ENCODE data around the gene AGBL1. TPM values are rescaled to one million over a fixed set of nuclear protein-coding genes. Genes with fewer than 3 reads are reported as not detected.

The AGBL1 gene
- total RNA-seq, 1 donor = not detected

DNA sequence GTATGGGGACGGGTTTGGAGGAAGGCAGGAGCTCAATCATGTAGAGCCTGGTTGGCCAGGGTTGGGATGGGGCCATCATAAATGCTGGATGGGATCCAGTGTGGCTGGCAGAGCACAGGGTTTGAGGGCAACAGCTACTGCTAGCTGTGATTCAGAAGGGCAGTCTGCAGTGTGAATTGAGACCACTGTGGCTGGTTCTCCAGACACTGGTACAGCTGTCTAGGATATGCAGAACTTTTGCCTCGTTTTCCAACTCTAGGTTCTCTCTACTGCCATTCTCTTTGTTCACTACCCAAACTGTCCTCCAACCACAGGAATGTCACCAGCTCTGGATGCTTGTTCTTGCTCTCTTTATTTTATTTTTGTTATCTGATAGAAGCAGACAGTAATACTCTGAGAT is 543.6 kb downstream of the AGBL1 start:
- DNase-seq (ENCODE audit: low read depth) = no peak
- H3K4me3 ChIP-seq (ENCODE audit: low read depth, low read length) = no peak overlapping the region
- TF ChIP-seq, protein P1, sequence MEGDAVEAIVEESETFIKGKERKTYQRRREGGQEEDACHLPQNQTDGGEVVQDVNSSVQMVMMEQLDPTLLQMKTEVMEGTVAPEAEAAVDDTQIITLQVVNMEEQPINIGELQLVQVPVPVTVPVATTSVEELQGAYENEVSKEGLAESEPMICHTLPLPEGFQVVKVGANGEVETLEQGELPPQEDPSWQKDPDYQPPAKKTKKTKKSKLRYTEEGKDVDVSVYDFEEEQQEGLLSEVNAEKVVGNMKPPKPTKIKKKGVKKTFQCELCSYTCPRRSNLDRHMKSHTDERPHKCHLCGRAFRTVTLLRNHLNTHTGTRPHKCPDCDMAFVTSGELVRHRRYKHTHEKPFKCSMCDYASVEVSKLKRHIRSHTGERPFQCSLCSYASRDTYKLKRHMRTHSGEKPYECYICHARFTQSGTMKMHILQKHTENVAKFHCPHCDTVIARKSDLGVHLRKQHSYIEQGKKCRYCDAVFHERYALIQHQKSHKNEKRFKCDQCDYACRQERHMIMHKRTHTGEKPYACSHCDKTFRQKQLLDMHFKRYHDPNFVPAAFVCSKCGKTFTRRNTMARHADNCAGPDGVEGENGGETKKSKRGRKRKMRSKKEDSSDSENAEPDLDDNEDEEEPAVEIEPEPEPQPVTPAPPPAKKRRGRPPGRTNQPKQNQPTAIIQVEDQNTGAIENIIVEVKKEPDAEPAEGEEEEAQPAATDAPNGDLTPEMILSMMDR (IDR thresholded peaks at IDR 0.05; ENCODE audit: insufficient read depth, low read length) = no peak

DNA sequence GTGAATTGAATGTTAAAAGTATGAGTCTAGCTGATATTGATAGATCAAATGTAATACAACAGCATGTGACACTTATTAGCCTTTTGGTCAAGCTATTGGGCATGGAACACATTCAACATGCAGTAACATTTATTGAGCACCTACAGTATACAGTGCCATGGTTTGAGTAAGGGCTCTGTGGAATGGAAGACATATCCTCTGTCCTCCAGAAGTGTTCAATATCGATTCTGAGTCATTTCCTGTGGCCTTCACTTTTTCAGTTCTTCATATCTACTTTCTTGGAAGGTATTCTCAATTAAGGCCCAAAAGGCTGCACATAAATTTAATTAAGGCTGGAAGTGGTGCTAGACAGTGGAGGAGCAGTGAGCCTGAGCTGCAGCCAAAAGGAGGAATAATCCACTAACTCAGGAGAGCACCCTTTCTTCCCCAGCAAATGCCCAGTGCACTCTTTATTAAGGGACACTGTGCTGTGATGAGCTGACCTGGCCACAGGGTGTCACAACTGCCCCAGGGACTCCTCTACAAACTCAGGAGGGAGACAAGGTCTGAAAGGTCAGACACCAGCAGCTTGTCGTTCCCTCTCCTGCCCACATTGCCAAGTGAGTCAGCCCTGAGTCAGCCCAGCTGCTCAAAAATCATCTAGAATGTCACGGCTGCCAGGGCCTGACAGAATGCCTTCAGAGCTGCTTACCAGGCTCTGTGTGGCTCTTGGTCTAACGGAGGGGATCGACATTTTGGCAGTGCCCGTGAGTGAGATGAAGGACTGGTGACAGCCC is 544.8 kb downstream of the AGBL1 start:
- TF ChIP-seq, protein P1 (IDR thresholded peaks at IDR 0.05; ENCODE audit: insufficient read depth, low read length) = peak; percentile 36
- peak; percentile 71 for DNase-seq (ENCODE audit: low read depth)
- no peak overlapping the region for H3K4me3 ChIP-seq (ENCODE audit: low read depth, low read length)

DNA sequence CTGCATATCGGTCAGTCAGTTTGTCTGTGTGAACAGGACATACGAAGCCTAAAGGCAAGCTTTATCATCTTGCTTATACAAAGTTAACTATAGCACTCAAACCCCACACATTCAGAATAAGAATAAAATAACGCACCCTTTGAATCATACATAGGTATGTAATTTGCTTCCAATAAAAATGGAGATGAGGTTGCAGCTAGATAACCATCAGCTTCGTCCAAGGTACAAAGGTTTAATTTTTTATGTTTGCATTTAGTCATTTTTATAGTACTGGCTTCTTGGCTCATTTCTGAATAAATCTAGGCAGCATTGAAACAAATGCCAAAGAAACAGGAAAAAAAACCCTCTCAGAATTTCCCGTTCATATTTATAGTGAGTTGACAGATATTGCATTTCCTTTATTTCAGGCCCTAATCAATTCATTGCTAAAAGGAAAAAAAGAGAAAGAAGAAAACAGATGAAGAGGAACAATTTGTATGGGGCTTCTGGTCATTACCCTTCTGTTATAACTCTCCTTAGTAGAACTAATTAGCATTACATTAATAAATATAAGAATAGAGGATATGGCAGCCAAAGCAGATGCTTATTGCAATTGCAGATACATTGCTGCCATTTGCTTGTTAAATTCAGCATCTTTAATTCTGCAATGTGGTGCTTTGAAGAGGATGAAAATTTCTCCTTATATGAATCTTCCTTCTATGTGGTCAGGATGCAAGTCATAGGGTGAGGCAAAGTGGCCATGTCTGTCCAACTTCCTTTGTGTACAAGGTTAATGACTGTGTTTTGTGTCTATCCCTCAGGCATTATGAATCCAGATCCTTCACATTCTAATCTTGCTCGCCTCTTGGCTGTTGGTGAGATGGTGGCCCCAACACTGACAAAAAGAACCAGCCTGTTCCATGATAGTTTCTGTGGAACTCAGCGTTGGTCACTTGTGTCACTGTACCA is 550.0 kb downstream of the AGBL1 start:
- DNase-seq (ENCODE audit: low read depth) = no peak
- TF ChIP-seq, protein P1 (IDR thresholded peaks at IDR 0.05; ENCODE audit: insufficient read depth, low read length) = no peak
- no peak overlapping the region for H3K4me3 ChIP-seq (ENCODE audit: low read depth, low read length)

DNA sequence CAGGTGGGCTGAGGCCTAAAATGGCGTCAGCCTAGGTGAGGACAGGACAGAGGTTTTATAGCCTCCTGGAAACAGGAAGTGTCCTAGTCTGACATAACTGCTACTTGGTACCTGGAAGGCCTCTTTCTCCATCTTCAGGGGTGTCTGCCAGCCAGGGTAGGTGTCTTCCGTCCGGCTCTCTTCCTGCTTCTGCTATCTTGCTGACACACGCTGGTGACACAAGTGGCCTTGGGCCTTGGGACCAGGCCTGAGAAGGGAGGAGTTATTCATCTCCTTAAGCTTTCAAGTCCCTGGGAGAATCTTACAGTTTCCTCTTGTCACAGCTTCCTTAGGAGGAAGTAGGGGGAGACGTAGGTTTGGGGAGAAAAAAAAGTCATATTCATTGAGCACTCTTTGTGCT is 551.3 kb downstream of the AGBL1 start:
- DNase-seq (ENCODE audit: low read depth) = no peak
- no peak overlapping the region for H3K4me3 ChIP-seq (ENCODE audit: low read depth, low read length)
- TF ChIP-seq, protein P1 (IDR thresholded peaks at IDR 0.05; ENCODE audit: insufficient read depth, low read length) = no peak

DNA sequence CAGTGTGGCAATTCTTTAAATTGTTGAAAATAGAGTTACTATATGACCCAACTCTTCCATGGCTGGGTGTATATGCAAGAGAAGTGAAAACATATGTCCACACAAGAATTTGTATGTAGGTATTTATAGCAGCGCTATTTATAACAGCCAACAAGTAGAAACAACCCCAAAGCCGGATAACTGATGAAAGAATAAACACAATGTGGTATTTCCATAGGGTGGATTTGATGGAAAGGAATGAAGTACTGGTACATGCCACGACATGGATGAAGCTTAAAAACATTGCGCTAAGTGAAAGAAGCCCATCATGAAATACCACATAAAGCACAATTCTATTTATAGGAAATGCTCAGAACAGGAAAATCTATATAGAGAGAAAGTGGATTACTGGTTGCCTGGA is 554.5 kb downstream of the AGBL1 start:
- TF ChIP-seq, protein P1 (IDR thresholded peaks at IDR 0.05; ENCODE audit: insufficient read depth, low read length) = no peak

DNA sequence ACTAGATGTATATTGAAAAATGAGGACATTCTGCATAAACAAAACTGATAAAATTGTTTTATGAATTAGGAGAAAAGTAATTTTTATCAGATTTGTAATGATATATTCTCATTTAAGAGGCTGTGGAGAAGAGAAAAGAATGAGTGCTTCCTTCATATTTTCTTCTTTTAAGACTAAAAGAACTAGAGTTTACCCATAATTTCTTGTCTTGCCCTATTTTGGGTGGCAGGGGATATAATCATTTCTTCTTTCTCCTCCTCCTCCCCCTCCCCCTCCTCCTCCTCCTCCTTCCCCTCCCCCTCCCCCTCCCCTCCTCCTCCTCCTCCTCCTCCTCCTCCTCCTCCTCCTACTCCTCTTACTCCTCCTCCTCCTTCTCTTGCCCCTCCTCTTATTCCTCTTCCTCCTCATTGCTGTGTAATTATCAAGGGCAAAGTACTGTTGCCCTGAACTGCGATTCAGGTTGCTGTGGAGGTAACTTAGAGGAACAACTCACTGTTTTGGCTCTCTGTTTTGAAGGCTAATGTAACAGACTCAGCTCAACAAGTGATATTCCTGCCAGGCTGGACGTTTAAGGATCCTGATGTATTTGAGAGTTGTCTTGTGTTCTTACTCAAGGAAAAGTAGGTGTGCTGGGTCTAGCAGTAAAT is 555.4 kb downstream of the AGBL1 start:
- TF ChIP-seq, protein P1 (IDR thresholded peaks at IDR 0.05; ENCODE audit: insufficient read depth, low read length) = no peak

More for the DNA sequence above, 554.5 kb downstream of the AGBL1 start:
- H3K4me3 ChIP-seq (ENCODE audit: low read depth, low read length) = no peak overlapping the region
- DNase-seq (ENCODE audit: low read depth) = no peak

More for the DNA sequence above, 555.4 kb downstream of the AGBL1 start:
- no peak for DNase-seq (ENCODE audit: low read depth)
- H3K4me3 ChIP-seq (ENCODE audit: low read depth, low read length) = no peak overlapping the region

All from fibroblast of the aortic adventitia (primary cell).